Measurements from ENCODE around the gene PPP1R2.

The PPP1R2 gene

DNA sequence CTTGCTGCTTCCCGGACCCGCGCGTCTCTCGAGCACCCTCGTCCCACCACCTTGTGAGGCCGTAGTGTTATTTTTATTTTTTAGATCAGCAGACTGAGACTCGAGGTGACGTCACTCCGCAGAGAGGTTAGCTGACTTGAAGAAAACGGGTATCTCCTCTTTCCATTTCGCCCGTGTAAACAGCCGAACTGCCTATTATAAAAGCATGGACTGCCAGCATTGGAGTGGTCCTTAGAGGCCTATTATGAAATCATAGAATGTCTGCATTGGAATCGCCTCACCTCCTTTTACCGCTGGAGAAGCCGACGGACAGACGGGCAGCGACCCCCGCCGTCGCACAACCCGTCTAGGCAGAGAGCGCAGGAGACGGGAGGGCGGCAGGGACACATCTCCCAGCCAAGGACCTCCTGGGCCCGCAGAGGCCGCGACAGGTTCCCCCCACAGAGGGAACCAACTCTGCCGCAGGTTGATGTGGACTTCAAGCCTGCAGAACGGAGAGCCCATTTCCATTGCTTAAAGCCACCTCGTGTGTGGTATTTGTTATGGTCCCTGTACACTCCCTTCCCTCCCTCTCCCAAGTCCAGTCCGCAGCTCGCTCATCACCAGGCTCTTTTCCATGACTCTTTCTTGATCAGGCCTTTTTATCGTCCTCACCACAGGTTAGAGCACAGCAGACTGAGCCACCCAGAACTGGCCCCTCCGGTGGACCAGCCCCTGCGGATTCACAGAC, 540 bp upstream of the PPP1R2 start (continued):
- TF ChIP-seq ZNF777 (tag by site-specific recombination; IDR thresholded peaks at IDR 0.05; ENCODE audit: borderline replicate concordance) (no peak), RBAK (tag by site-specific recombination; IDR thresholded peaks at IDR 0.05) (no peak)
- TF ChIP-seq, protein P1, sequence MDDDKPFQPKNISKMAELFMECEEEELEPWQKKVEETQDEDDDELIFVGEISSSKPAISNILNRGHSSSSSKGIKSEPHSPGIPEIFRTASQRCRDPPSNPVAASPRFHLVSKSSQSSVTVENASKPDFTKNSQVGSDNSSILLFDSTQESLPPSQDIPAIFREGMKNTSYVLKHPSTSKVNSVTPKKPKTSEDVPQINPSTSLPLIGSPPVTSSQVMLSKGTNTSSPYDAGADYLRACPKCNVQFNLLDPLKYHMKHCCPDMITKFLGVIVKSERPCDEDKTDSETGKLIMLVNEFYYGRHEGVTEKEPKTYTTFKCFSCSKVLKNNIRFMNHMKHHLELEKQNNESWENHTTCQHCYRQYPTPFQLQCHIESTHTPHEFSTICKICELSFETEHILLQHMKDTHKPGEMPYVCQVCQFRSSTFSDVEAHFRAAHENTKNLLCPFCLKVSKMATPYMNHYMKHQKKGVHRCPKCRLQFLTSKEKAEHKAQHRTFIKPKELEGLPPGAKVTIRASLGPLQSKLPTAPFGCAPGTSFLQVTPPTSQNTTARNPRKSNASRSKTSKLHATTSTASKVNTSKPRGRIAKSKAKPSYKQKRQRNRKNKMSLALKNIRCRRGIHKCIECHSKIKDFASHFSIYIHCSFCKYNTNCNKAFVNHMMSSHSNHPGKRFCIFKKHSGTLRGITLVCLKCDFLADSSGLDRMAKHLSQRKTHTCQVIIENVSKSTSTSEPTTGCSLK (tag by site-specific recombination; IDR thresholded peaks at IDR 0.05), result no peak

DNA sequence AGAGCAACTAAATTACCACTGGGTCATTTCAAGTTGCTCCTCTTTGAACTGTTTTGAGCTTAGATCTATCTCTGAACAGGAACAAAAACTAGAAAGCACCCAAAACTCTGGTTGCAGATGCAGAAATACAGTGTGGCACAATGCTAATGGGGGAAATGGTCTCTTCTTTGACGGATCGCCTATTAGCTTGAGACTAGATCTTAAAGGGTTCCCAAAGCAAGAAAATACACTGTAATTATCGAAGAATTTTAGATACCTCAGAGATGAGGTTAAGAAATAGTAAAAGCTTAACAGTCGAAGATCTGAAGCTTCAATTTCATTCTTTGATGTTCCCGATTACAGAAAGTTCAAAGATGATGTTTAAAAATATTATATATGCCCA, 818 bp downstream of the PPP1R2 start:
- no peak overlapping the region; the same call in 1 of the 2 replicates for H3K27ac ChIP-seq (ENCODE audit: extremely low read depth, low read depth, low read length)
- H3K4me1 ChIP-seq (ENCODE audit: control insufficient read depth, insufficient read depth, low read length), result peaks cover 6% of the 10 kb centered on the region
- TF ChIP-seq ZNF37A (tag by site-specific recombination; IDR thresholded peaks at IDR 0.05) (no peak), SP3 (tag by site-specific recombination; IDR thresholded peaks at IDR 0.05) (no peak), ZSCAN30 (tag by site-specific recombination; IDR thresholded peaks at IDR 0.05) (no peak)
- TF ChIP-seq, protein P2, sequence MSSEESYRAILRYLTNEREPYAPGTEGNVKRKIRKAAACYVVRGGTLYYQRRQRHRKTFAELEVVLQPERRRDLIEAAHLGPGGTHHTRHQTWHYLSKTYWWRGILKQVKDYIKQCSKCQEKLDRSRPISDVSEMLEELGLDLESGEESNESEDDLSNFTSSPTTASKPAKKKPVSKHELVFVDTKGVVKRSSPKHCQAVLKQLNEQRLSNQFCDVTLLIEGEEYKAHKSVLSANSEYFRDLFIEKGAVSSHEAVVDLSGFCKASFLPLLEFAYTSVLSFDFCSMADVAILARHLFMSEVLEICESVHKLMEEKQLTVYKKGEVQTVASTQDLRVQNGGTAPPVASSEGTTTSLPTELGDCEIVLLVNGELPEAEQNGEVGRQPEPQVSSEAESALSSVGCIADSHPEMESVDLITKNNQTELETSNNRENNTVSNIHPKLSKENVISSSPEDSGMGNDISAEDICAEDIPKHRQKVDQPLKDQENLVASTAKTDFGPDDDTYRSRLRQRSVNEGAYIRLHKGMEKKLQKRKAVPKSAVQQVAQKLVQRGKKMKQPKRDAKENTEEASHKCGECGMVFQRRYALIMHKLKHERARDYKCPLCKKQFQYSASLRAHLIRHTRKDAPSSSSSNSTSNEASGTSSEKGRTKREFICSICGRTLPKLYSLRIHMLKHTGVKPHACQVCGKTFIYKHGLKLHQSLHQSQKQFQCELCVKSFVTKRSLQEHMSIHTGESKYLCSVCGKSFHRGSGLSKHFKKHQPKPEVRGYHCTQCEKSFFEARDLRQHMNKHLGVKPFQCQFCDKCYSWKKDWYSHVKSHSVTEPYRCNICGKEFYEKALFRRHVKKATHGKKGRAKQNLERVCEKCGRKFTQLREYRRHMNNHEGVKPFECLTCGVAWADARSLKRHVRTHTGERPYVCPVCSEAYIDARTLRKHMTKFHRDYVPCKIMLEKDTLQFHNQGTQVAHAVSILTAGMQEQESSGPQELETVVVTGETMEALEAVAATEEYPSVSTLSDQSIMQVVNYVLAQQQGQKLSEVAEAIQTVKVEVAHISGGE (tag by site-specific recombination; conservative IDR thresholded peaks at IDR 0.05; ENCODE audit: low read depth), result peak; percentile 37
- H3K4me3 ChIP-seq (ENCODE audit: low read depth, low read length), result peak overlapping the region; percentile 92
- no peaks in the 10 kb centered on the region for H3K9me3 ChIP-seq (ENCODE audit: control insufficient read depth, insufficient read depth, low read depth, low read length)
- ChIA-PET CTCF (interaction anchor here (0.8 to 2.6 kb wide), 4 partner anchors 15 to 309 kb away, joined by 3 to 10 read pairs (median 4); partner anchors contain the start of gene XXYLT1), POLR2A (interaction anchor here (0.6 to 1.7 kb wide), 9 partner anchors 9 to 271 kb away, joined by 3 to 11 read pairs (median 4); partner anchors contain the start of genes ACAP2 and XXYLT1)
- no peaks in the 10 kb centered on the region for H3K36me3 ChIP-seq (ENCODE audit: control insufficient read depth in 2 of 2, insufficient read depth in 1 of 2, low read length in 2 of 2)

DNA sequence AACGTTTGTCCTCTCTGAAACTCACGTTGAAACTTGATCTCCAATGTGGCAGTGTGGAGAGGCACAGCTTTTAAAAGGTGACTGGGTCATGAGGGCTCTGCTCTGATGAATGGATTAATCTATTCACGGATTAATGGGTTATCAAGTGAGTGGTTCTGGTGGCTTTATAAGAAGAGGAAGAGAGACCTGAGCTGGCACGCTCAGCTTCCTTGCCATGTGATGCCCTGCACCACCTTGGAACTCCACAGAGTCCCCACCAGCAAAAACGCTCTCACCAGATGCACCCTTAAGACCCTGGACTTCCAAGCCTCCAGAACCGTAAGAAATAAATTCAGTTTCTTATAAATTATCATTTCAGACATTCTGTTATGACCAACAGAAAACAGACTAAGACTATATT, 2.6 kb downstream of the PPP1R2 start:
- no peaks in the 10 kb centered on the region for H3K36me3 ChIP-seq (ENCODE audit: control insufficient read depth in 2 of 2, insufficient read depth in 1 of 2, low read length in 2 of 2)
- no peak overlapping the region for H3K4me3 ChIP-seq (ENCODE audit: low read depth, low read length)
- no peak overlapping the region; the same call in 1 of the 2 replicates for H3K27ac ChIP-seq (ENCODE audit: extremely low read depth, low read depth, low read length)
- no peaks in the 10 kb centered on the region for H3K9me3 ChIP-seq (ENCODE audit: control insufficient read depth, insufficient read depth, low read depth, low read length)
- ChIA-PET CTCF (interaction anchor here (0.9 to 1.1 kb wide), 2 partner anchors 17 to 269 kb away, joined by 6 read pairs; partner anchors contain the start of gene XXYLT1), POLR2A (interaction anchor here (0.6 kb wide), 1 partner anchor 43 kb away, joined by 5 read pairs; the partner anchor contains the start of gene APOD)
- TF ChIP-seq, protein P3, sequence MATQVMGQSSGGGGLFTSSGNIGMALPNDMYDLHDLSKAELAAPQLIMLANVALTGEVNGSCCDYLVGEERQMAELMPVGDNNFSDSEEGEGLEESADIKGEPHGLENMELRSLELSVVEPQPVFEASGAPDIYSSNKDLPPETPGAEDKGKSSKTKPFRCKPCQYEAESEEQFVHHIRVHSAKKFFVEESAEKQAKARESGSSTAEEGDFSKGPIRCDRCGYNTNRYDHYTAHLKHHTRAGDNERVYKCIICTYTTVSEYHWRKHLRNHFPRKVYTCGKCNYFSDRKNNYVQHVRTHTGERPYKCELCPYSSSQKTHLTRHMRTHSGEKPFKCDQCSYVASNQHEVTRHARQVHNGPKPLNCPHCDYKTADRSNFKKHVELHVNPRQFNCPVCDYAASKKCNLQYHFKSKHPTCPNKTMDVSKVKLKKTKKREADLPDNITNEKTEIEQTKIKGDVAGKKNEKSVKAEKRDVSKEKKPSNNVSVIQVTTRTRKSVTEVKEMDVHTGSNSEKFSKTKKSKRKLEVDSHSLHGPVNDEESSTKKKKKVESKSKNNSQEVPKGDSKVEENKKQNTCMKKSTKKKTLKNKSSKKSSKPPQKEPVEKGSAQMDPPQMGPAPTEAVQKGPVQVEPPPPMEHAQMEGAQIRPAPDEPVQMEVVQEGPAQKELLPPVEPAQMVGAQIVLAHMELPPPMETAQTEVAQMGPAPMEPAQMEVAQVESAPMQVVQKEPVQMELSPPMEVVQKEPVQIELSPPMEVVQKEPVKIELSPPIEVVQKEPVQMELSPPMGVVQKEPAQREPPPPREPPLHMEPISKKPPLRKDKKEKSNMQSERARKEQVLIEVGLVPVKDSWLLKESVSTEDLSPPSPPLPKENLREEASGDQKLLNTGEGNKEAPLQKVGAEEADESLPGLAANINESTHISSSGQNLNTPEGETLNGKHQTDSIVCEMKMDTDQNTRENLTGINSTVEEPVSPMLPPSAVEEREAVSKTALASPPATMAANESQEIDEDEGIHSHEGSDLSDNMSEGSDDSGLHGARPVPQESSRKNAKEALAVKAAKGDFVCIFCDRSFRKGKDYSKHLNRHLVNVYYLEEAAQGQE (tag by site-specific recombination; IDR thresholded peaks at IDR 0.05), result no peak
- peak; percentile 80 for TF ChIP-seq ZNF223 (tag by site-specific recombination; IDR thresholded peaks at IDR 0.05)
- peaks cover 9% of the 10 kb centered on the region for H3K4me1 ChIP-seq (ENCODE audit: control insufficient read depth, insufficient read depth, low read length)
